WTC11 (cell line): Measurements from ENCODE around the gene GLOD4.

Source experiments
- ETV6 ChIP-seq: sonication (generic); formaldehyde crosslinking; IDR thresholded peaks from 2 replicates; pipeline ENCODE4 v1.8.1; 2022; ENCODE audit warnings: mild to moderate bottlenecking, missing genetic modification reagents
- FOXJ3 ChIP-seq: sonication (generic); formaldehyde crosslinking; IDR thresholded peaks from 2 replicates; pipeline ENCODE4 v1.9.0; 2021; ENCODE audit warnings: missing genetic modification reagents, mild to moderate bottlenecking, borderline replicate concordance
- IRF2 ChIP-seq: sonication (generic); formaldehyde crosslinking; IDR thresholded peaks from 2 replicates; pipeline ENCODE4 v1.8.0; 2022; ENCODE audit warnings: low read depth, missing genetic modification reagents, borderline replicate concordance
- MXD4 ChIP-seq: fragments of 250-450 bp; sonication (Bioruptor Pico); IDR thresholded peaks from 2 replicates; pipeline ENCODE4 v1.8.0; 2021; ENCODE audit warnings: mild to moderate bottlenecking, moderate library complexity, borderline replicate concordance
- NR2C2 ChIP-seq: sonication (generic); formaldehyde crosslinking; IDR thresholded peaks from 2 replicates; pipeline ENCODE4 v1.8.0; 2022; ENCODE audit warnings: mild to moderate bottlenecking, missing genetic modification reagents
- TF ChIP-seq, protein P1 (sequence below): sonication (generic); formaldehyde crosslinking; IDR thresholded peaks from 2 replicates; pipeline ENCODE4 v1.8.1; 2022; ENCODE audit warnings: missing genetic modification reagents, borderline replicate concordance
- TF ChIP-seq, protein P2 (sequence below): sonication (generic); formaldehyde crosslinking; IDR thresholded peaks from 2 replicates; pipeline ENCODE4 v1.8.0; 2022; ENCODE audit warnings: mild to moderate bottlenecking, missing genetic modification reagents
- TF ChIP-seq, protein P3 (sequence below): sonication (generic); formaldehyde crosslinking; IDR thresholded peaks from 2 replicates; pipeline ENCODE4 v1.8.0; 2023; ENCODE audit warnings: missing genetic modification reagents
- TF ChIP-seq, protein P4 (sequence below): fragments of 200-600 bp; IDR thresholded peaks from 2 replicates; pipeline ENCODE4 v1.8.0; 2022; ENCODE audit warnings: antibody characterized with exemption

DNA sequence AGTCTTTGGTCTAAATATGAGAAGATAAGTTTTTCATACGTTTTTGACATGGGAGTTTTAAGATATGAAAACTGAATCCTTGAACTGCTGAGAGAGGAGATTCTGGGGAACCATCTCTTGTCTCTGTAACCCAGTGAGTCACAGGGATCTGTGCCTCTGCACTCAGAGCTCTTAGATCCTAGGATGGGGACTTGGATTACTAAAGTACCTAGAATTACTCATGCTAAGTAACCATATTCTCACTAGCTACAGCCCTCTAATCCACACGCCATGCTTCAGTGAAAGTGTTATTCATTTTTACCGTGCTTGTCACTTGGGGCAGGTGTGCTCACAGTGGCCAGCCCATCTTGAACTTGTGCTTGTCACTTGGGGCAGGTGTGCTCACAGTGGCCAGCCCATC lies 2.1 kb upstream of the GLOD4 start:
- TF ChIP-seq NR2C2 (no peak), MXD4 (CRISPR knock-in tag) (no peak), IRF2 (CRISPR knock-in tag) (no peak), FOXJ3 (no peak), ETV6 (CRISPR knock-in tag) (no peak)
- TF ChIP-seq, protein P1, sequence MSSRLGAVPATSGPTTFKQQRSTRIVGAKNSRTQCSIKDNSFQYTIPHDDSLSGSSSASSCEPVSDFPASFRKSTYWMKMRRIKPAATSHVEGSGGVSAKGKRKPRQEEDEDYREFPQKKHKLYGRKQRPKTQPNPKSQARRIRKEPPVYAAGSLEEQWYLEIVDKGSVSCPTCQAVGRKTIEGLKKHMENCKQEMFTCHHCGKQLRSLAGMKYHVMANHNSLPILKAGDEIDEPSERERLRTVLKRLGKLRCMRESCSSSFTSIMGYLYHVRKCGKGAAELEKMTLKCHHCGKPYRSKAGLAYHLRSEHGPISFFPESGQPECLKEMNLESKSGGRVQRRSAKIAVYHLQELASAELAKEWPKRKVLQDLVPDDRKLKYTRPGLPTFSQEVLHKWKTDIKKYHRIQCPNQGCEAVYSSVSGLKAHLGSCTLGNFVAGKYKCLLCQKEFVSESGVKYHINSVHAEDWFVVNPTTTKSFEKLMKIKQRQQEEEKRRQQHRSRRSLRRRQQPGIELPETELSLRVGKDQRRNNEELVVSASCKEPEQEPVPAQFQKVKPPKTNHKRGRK (CRISPR knock-in tag): no peak
- TF ChIP-seq, protein P2, sequence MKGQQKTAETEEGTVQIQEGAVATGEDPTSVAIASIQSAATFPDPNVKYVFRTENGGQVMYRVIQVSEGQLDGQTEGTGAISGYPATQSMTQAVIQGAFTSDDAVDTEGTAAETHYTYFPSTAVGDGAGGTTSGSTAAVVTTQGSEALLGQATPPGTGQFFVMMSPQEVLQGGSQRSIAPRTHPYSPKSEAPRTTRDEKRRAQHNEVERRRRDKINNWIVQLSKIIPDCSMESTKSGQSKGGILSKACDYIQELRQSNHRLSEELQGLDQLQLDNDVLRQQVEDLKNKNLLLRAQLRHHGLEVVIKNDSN (CRISPR knock-in tag): no peak
- TF ChIP-seq, protein P3, sequence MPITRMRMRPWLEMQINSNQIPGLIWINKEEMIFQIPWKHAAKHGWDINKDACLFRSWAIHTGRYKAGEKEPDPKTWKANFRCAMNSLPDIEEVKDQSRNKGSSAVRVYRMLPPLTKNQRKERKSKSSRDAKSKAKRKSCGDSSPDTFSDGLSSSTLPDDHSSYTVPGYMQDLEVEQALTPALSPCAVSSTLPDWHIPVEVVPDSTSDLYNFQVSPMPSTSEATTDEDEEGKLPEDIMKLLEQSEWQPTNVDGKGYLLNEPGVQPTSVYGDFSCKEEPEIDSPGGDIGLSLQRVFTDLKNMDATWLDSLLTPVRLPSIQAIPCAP: no peak
- TF ChIP-seq, protein P4, sequence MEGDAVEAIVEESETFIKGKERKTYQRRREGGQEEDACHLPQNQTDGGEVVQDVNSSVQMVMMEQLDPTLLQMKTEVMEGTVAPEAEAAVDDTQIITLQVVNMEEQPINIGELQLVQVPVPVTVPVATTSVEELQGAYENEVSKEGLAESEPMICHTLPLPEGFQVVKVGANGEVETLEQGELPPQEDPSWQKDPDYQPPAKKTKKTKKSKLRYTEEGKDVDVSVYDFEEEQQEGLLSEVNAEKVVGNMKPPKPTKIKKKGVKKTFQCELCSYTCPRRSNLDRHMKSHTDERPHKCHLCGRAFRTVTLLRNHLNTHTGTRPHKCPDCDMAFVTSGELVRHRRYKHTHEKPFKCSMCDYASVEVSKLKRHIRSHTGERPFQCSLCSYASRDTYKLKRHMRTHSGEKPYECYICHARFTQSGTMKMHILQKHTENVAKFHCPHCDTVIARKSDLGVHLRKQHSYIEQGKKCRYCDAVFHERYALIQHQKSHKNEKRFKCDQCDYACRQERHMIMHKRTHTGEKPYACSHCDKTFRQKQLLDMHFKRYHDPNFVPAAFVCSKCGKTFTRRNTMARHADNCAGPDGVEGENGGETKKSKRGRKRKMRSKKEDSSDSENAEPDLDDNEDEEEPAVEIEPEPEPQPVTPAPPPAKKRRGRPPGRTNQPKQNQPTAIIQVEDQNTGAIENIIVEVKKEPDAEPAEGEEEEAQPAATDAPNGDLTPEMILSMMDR: no peak
